ENCODE data around the gene CLOCK.

DNA sequence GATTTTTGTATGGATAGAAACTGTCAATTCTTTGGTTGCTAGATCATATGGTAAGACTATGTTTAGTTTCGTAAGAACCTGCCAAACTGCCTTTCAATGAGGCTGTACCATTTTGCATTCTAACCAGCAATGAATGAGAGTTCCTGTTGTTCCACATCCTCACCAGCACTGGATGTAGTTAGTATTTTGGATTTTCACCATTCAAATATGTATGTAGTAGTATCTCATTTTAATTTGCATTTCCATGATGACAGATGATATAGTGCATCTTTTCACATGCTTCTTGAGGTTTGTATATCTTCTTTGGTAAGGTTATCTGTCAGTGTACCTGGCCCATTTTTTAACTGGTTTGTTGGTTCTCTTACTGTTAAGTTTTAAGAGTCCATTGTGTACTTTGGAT is 34.6 kb downstream of the CLOCK start:
- TF ChIP-seq, protein P1, sequence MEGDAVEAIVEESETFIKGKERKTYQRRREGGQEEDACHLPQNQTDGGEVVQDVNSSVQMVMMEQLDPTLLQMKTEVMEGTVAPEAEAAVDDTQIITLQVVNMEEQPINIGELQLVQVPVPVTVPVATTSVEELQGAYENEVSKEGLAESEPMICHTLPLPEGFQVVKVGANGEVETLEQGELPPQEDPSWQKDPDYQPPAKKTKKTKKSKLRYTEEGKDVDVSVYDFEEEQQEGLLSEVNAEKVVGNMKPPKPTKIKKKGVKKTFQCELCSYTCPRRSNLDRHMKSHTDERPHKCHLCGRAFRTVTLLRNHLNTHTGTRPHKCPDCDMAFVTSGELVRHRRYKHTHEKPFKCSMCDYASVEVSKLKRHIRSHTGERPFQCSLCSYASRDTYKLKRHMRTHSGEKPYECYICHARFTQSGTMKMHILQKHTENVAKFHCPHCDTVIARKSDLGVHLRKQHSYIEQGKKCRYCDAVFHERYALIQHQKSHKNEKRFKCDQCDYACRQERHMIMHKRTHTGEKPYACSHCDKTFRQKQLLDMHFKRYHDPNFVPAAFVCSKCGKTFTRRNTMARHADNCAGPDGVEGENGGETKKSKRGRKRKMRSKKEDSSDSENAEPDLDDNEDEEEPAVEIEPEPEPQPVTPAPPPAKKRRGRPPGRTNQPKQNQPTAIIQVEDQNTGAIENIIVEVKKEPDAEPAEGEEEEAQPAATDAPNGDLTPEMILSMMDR (IDR thresholded peaks at IDR 0.05; ENCODE audit: poor library complexity), result no peak
- TF ChIP-seq EZH2 (IDR thresholded peaks at IDR 0.05; ENCODE audit: borderline replicate concordance) (no peak), EZH2phosphoT487 (IDR thresholded peaks at IDR 0.05; ENCODE audit: low read depth, severe bottlenecking, unreplicated experiment) (no peak)
